Neural cell (in vitro differentiated cells): ENCODE data around the gene ALDH5A1. TPM values are rescaled to one million over a fixed set of nuclear protein-coding genes. Genes with fewer than 3 reads are reported as not detected.

Experiments used
- H2AFZ ChIP-seq: fragments of 200-600, 300-800 bp; sonication (generic), shearing (Covaris generic); 2 replicates; pipeline ENCODE4 v1.6.0; 2014; ENCODE audit warnings: low read depth, mild to moderate bottlenecking, antibody characterized with exemption, low read length, moderate library complexity
- H3F3A ChIP-seq: fragments of 200-600 bp; shearing (Covaris generic); 2 replicates; pipeline ENCODE4 v1.6.1; 2016; ENCODE audit warnings: mild to moderate bottlenecking, moderate library complexity, mixed read lengths, antibody characterized with exemption, low read length; ENCODE audit not compliant: insufficient read depth, poor library complexity, severe bottlenecking
- H3K27ac ChIP-seq: fragments of 200-600, 300-800 bp; sonication (generic), shearing (Covaris generic); 2 replicates; pipeline ENCODE4 v1.5.1; 2014; ENCODE audit warnings: mild to moderate bottlenecking, low read length, moderate library complexity
- H3K27me3 ChIP-seq: fragments of 300-800, 200-600 bp; sonication (generic), shearing (Covaris generic); 2 replicates; pipeline ENCODE4 v1.6.0; 2014; ENCODE audit warnings: mild to moderate bottlenecking, low read depth, low read length, moderate library complexity; ENCODE audit not compliant: insufficient read depth
- H3K36me3 ChIP-seq: fragments of 300-800, 200-600 bp; sonication (generic), shearing (Covaris generic); 2 replicates; pipeline ENCODE4 v1.5.1; 2014; ENCODE audit warnings: mild to moderate bottlenecking, antibody characterized with exemption, low read length, moderate library complexity; ENCODE audit not compliant: insufficient read depth
- H3K4me2 ChIP-seq: fragments of 300-800, 200-600 bp; sonication (generic), shearing (Covaris generic); 2 replicates; pipeline ENCODE4 v1.6.0; 2014; ENCODE audit warnings: mild to moderate bottlenecking, low read length
- H3K4me3 ChIP-seq: fragments of 300-800, 200-600 bp; sonication (generic), shearing (Covaris generic); 2 replicates; pipeline ENCODE4 v1.5.1; 2014; ENCODE audit warnings: mild to moderate bottlenecking, low read length, moderate library complexity
- H3K79me2 ChIP-seq: fragments of 200-600 bp; shearing (Covaris generic); replicated peaks from 2 replicates; pipeline ENCODE4 v1.6.0; 2014; ENCODE audit warnings: mild to moderate bottlenecking, low read length, moderate library complexity; ENCODE audit not compliant: insufficient read depth
- H3K9ac ChIP-seq: fragments of 300-800, 200-600 bp; sonication (generic), shearing (Covaris generic); 2 replicates; pipeline ENCODE4 v1.6.1; 2016; ENCODE audit warnings: mild to moderate bottlenecking, low read length, mixed read lengths
- H3K9me2 ChIP-seq: fragments of 200-600 bp; shearing (Covaris generic); 2 replicates; pipeline ENCODE4 v1.6.1; 2016; ENCODE audit warnings: mild to moderate bottlenecking, low read length, mixed read lengths; ENCODE audit not compliant: insufficient read depth
- H3K9me3 ChIP-seq: fragments of 200-600, 300-800 bp; sonication (generic), shearing (Covaris generic); 2 replicates; pipeline ENCODE4 v1.6.1; 2016; ENCODE audit warnings: mild to moderate bottlenecking, mixed run types, low read length, moderate library complexity, mixed read lengths
- H4K20me1 ChIP-seq: fragments of 200-600 bp; shearing (Covaris generic); 2 replicates; pipeline ENCODE4 v1.6.1; 2016; ENCODE audit warnings: mild to moderate bottlenecking, mixed run types; ENCODE audit not compliant: insufficient read depth
- EP300 ChIP-seq: fragments of 450-650 bp; conservative IDR thresholded peaks from 2 replicates; pipeline ENCODE4 v1.6.1; 2014; ENCODE audit warnings: antibody characterized with exemption, mild to moderate bottlenecking, moderate library complexity; ENCODE audit not compliant: poor library complexity, severe bottlenecking
- EZH2 ChIP-seq: fragments of 200-600, 300-800 bp; shearing (Covaris generic), sonication (generic); IDR thresholded peaks from 2 replicates; pipeline ENCODE4 v1.6.1; 2014; ENCODE audit warnings: antibody characterized with exemption, low read length, borderline replicate concordance, mild to moderate bottlenecking; ENCODE audit not compliant: insufficient read depth, poor library complexity, severe bottlenecking
- MXI1 ChIP-seq: fragments of 450-650 bp; conservative IDR thresholded peaks from 2 replicates; pipeline ENCODE4 v1.6.1; 2014; ENCODE audit warnings: antibody characterized with exemption, mild to moderate bottlenecking; ENCODE audit not compliant: poor library complexity, severe bottlenecking
- POLR2AphosphoS5 ChIP-seq: IDR thresholded peaks from 2 replicates; pipeline ENCODE4 v1.6.1; 2012
- RAD21 ChIP-seq: fragments of 450-650 bp; conservative IDR thresholded peaks from 2 replicates; pipeline ENCODE4 v1.6.1; 2014; ENCODE audit warnings: antibody characterized with exemption, mild to moderate bottlenecking, moderate library complexity
- SMC3 ChIP-seq: fragments of 450-650 bp; conservative IDR thresholded peaks from 2 replicates; pipeline ENCODE4 v1.6.1; 2014; ENCODE audit warnings: antibody characterized with exemption, mild to moderate bottlenecking, moderate library complexity; ENCODE audit not compliant: poor library complexity
- TAF1 ChIP-seq: IDR thresholded peaks from 2 replicates; pipeline ENCODE4 v1.6.1; 2012; ENCODE audit warnings: low read depth
- polyA plus RNA-seq: library from polyadenylated mRNA; depleted of rRNA; stranded (reverse); fragments of >200 nt; gene quantifications from 2 replicates; pipeline ENCODE4 v1.2.3, GENCODE V29; 2014
- TF ChIP-seq, protein P1 (sequence below): IDR thresholded peaks from 2 replicates; pipeline ENCODE4 v1.6.1; 2012; ENCODE audit warnings: borderline replicate concordance
- TF ChIP-seq, protein P2 (sequence below): fragments of 450-650 bp; IDR thresholded peaks from 2 replicates; pipeline ENCODE4 v1.5.1; 2014; ENCODE audit warnings: antibody characterized with exemption, mild to moderate bottlenecking, moderate library complexity; ENCODE audit not compliant: poor library complexity, severe bottlenecking

ALDH5A1 gene
- polyA plus RNA-seq, 1 donor from 2014 or later: 36.3 TPM

DNA sequence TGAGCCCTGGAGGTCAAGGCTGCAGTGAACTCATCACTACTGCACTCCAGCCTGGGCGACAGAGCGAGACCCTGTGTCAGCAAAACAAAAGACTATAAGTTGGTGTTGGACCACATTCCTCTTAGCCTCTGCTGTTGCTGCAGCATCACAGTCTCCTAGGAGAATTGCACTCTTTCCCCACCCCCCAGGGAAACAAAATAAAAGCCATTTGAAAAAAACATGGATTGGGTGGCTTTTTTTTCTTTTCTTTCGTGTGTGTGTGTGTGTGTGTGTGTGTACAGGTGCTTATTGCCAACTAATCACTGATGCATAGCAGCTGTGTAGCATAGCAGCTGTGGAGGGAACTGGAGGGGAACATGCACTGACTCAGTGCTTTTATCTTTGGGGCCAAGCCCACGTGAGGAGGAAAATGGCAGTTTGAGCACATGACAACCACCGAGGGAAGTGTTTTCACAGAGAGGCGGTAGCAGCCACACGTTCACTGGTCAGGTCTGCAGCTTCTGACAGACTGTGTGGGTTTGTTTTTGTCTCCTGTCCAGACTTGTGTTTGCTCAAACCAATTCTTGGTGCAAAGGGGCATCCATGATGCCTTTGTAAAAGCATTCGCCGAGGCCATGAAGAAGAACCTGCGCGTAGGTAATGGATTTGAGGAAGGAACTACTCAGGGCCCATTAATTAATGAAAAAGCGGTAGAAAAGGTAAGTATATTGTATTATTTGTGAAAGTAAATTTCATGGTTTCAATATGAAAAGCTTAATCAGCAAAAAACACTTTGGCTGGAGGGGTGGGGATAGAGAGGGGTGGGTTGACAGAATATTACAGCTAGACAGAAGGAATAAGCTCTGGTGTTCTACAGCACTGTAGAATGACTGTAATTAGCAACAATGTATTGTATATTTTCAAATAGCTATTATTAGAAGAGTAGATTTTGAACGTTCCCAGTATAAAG, 27.7 kb downstream of the ALDH5A1 start:
- H3K36me3 ChIP-seq: no peaks in the 10 kb centered on the region
- H3K9me3 ChIP-seq: no peaks in the 10 kb centered on the region
- no peaks in the 10 kb centered on the region for H4K20me1 ChIP-seq
- no peak overlapping the region for H3K27ac ChIP-seq
- no peaks in the 10 kb centered on the region for H3K79me2 ChIP-seq
- H3K4me3 ChIP-seq: no peak overlapping the region
- no peak overlapping the region for H2AFZ ChIP-seq
- H3K9ac ChIP-seq: no peak overlapping the region
- H3K4me2 ChIP-seq: no peak overlapping the region
- TF ChIP-seq SMC3: no peak
- TF ChIP-seq MXI1: no peak
- TF ChIP-seq EP300: no peak
- no peak for TF ChIP-seq TAF1
- TF ChIP-seq POLR2AphosphoS5: no peak
- TF ChIP-seq, protein P1, sequence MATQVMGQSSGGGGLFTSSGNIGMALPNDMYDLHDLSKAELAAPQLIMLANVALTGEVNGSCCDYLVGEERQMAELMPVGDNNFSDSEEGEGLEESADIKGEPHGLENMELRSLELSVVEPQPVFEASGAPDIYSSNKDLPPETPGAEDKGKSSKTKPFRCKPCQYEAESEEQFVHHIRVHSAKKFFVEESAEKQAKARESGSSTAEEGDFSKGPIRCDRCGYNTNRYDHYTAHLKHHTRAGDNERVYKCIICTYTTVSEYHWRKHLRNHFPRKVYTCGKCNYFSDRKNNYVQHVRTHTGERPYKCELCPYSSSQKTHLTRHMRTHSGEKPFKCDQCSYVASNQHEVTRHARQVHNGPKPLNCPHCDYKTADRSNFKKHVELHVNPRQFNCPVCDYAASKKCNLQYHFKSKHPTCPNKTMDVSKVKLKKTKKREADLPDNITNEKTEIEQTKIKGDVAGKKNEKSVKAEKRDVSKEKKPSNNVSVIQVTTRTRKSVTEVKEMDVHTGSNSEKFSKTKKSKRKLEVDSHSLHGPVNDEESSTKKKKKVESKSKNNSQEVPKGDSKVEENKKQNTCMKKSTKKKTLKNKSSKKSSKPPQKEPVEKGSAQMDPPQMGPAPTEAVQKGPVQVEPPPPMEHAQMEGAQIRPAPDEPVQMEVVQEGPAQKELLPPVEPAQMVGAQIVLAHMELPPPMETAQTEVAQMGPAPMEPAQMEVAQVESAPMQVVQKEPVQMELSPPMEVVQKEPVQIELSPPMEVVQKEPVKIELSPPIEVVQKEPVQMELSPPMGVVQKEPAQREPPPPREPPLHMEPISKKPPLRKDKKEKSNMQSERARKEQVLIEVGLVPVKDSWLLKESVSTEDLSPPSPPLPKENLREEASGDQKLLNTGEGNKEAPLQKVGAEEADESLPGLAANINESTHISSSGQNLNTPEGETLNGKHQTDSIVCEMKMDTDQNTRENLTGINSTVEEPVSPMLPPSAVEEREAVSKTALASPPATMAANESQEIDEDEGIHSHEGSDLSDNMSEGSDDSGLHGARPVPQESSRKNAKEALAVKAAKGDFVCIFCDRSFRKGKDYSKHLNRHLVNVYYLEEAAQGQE: no peak
- no peak for TF ChIP-seq RAD21
- TF ChIP-seq, protein P2, sequence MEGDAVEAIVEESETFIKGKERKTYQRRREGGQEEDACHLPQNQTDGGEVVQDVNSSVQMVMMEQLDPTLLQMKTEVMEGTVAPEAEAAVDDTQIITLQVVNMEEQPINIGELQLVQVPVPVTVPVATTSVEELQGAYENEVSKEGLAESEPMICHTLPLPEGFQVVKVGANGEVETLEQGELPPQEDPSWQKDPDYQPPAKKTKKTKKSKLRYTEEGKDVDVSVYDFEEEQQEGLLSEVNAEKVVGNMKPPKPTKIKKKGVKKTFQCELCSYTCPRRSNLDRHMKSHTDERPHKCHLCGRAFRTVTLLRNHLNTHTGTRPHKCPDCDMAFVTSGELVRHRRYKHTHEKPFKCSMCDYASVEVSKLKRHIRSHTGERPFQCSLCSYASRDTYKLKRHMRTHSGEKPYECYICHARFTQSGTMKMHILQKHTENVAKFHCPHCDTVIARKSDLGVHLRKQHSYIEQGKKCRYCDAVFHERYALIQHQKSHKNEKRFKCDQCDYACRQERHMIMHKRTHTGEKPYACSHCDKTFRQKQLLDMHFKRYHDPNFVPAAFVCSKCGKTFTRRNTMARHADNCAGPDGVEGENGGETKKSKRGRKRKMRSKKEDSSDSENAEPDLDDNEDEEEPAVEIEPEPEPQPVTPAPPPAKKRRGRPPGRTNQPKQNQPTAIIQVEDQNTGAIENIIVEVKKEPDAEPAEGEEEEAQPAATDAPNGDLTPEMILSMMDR: no peak
- no peak for TF ChIP-seq EZH2
- no peaks in the 10 kb centered on the region for H3K9me2 ChIP-seq
- no peaks in the 10 kb centered on the region for H3F3A ChIP-seq
- no peaks in the 10 kb centered on the region for H3K27me3 ChIP-seq

DNA sequence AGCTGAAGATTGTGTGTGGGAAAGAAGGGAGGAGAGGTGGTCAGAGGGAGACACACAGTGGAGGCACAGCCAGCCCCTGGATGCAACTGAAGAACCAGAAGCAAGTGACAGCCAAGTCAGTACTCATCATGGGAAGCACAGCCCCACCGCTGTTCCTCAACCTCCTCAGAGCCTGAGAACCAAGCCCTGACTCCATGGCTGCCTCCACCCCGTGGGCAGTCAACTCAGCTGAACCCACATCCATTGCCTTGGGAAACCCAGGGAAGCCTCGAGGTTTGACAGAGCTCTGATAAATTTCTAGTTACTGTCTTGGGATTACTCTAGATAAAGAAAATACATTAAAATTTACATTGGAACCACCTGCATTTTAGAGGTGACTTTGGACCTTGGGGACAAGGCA, 29.6 kb downstream of the ALDH5A1 start:
- H3K36me3 ChIP-seq: no peaks in the 10 kb centered on the region
- H3K4me2 ChIP-seq: no peak overlapping the region
- no peak overlapping the region for H2AFZ ChIP-seq
- no peak overlapping the region for H3K9ac ChIP-seq
- no peak overlapping the region for H3K4me3 ChIP-seq
- H3K79me2 ChIP-seq: no peaks in the 10 kb centered on the region
- H3K27me3 ChIP-seq: no peaks in the 10 kb centered on the region
- no peaks in the 10 kb centered on the region for H4K20me1 ChIP-seq
- H3K9me3 ChIP-seq: no peaks in the 10 kb centered on the region
- no peaks in the 10 kb centered on the region for H3F3A ChIP-seq
- H3K27ac ChIP-seq: no peak overlapping the region
- H3K9me2 ChIP-seq: no peaks in the 10 kb centered on the region
- TF ChIP-seq, protein P1: no peak
- TF ChIP-seq TAF1 (no peak), SMC3 (no peak), POLR2AphosphoS5 (no peak), MXI1 (no peak), EP300 (no peak), EZH2 (no peak), RAD21 (no peak)
- TF ChIP-seq, protein P2: no peak
